Measurements from ENCODE around the gene SGCA. TPM values are rescaled to one million over a fixed set of nuclear protein-coding genes. Genes with fewer than 3 reads are reported as not detected.

The SGCA gene
- total and polyA plus RNA-seq, 9 of the 15 experiments (the other 6 are each of a cell fraction or from before 2014, with no cell fraction given) = not detected

DNA sequence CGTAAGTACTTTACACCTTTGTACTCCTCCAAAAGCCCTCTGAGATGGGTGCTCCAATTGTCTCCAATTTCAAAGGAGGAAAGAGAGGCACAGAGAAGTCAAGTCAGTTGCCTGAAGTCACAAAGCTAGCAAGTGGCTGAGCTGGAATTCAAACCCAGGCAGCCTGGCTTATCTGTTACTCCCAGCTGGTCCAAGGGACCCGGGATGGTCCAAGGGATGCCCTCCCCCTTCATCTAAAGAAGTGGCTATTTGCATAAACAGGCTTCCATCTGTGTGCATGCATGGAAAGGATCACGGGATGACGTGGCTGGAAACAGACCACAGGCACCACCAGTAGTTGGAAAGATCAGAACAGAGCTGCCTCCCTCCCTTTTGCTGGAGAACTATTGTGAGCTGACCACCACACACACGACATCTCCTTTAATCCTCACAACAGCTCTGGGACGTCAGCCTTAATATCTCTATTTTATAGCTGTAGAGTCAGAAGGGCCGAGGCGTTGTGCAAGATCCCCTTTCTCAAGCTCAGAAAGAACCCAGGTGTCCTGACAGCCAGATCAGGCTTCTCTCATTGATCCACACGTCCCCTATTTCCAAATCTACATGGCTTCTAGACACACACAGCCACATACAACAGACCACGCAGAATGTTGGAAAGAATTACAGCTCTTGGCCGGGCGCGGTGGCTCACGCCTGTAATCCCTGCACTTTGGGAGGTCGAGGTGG, 46.5 kb downstream of the SGCA start (continued):
- TF ChIP-seq RBM14 (IDR thresholded peaks at IDR 0.05; ENCODE audit: borderline replicate concordance, insufficient read depth, low read depth, low read length) (no peak), NR2F6 (CRISPR knock-in tag; IDR thresholded peaks at IDR 0.05) (no peak), FOXJ2 (tag; IDR thresholded peaks at IDR 0.05) (no peak), CHCHD3 (CRISPR knock-in tag; IDR thresholded peaks at IDR 0.05) (no peak), SRSF1 (IDR thresholded peaks at IDR 0.05; ENCODE audit: low read depth, low read length) (no peak), FUS (optimal IDR thresholded peaks at IDR 0.05; ENCODE audit: low read depth, low read length) (no peak), ZNF75A (CRISPR knock-in tag; IDR thresholded peaks at IDR 0.05) (no peak), NUFIP1 (IDR thresholded peaks at IDR 0.05; ENCODE audit: partially characterized antibody) (no peak), U2AF2 (optimal IDR thresholded peaks at IDR 0.05; ENCODE audit: low read depth, low read length) (no peak), ZFP1 (CRISPR knock-in tag; IDR thresholded peaks at IDR 0.05) (no peak), ZNF41 (CRISPR knock-in tag; conservative IDR thresholded peaks at IDR 0.05) (no peak), TARDBP (IDR thresholded peaks at IDR 0.05) (no peak), RB1 (IDR thresholded peaks at IDR 0.05; ENCODE audit: low read depth) (no peak), MCM3 (IDR thresholded peaks at IDR 0.05) (no peak), EWSR1 (IDR thresholded peaks at IDR 0.05; ENCODE audit: borderline replicate concordance, low read depth, partially characterized antibody) (no peak), TAF7 (tag; IDR thresholded peaks at IDR 0.05) (no peak), CBX8 (IDR thresholded peaks at IDR 0.05; ENCODE audit: borderline replicate concordance, extremely low read depth, low read depth, low read length, poor library complexity, severe bottlenecking) (no peak), ZNF717 (CRISPR knock-in tag; IDR thresholded peaks at IDR 0.05) (no peak), GABPB2 (CRISPR knock-in tag; conservative IDR thresholded peaks at IDR 0.05) (no peak), ZNF384 (IDR thresholded peaks at IDR 0.05; ENCODE audit: low read depth, low read length) (no peak)
- TF ChIP-seq, protein P1, sequence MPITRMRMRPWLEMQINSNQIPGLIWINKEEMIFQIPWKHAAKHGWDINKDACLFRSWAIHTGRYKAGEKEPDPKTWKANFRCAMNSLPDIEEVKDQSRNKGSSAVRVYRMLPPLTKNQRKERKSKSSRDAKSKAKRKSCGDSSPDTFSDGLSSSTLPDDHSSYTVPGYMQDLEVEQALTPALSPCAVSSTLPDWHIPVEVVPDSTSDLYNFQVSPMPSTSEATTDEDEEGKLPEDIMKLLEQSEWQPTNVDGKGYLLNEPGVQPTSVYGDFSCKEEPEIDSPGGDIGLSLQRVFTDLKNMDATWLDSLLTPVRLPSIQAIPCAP (CRISPR knock-in tag; IDR thresholded peaks at IDR 0.05; ENCODE audit: borderline replicate concordance) = no peak
- TF ChIP-seq, protein P2, sequence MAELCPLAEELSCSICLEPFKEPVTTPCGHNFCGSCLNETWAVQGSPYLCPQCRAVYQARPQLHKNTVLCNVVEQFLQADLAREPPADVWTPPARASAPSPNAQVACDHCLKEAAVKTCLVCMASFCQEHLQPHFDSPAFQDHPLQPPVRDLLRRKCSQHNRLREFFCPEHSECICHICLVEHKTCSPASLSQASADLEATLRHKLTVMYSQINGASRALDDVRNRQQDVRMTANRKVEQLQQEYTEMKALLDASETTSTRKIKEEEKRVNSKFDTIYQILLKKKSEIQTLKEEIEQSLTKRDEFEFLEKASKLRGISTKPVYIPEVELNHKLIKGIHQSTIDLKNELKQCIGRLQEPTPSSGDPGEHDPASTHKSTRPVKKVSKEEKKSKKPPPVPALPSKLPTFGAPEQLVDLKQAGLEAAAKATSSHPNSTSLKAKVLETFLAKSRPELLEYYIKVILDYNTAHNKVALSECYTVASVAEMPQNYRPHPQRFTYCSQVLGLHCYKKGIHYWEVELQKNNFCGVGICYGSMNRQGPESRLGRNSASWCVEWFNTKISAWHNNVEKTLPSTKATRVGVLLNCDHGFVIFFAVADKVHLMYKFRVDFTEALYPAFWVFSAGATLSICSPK (IDR thresholded peaks at IDR 0.05; ENCODE audit: borderline replicate concordance) = no peak
- TF ChIP-seq, protein P3, sequence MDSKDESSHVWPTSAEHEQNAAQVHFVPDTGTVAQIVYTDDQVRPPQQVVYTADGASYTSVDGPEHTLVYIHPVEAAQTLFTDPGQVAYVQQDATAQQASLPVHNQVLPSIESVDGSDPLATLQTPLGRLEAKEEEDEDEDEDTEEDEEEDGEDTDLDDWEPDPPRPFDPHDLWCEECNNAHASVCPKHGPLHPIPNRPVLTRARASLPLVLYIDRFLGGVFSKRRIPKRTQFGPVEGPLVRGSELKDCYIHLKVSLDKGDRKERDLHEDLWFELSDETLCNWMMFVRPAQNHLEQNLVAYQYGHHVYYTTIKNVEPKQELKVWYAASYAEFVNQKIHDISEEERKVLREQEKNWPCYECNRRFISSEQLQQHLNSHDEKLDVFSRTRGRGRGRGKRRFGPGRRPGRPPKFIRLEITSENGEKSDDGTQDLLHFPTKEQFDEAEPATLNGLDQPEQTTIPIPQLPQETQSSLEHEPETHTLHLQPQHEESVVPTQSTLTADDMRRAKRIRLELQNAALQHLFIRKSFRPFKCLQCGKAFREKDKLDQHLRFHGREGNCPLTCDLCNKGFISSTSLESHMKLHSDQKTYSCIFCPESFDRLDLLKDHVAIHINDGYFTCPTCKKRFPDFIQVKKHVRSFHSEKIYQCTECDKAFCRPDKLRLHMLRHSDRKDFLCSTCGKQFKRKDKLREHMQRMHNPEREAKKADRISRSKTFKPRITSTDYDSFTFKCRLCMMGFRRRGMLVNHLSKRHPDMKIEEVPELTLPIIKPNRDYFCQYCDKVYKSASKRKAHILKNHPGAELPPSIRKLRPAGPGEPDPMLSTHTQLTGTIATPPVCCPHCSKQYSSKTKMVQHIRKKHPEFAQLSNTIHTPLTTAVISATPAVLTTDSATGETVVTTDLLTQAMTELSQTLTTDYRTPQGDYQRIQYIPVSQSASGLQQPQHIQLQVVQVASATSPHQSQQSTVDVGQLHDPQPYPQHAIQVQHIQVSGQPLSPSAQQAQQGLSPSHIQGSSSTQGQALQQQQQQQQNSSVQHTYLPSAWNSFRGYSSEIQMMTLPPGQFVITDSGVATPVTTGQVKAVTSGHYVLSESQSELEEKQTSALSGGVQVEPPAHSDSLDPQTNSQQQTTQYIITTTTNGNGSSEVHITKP (IDR thresholded peaks at IDR 0.05; ENCODE audit: partially characterized antibody) = peak; percentile 11
